ENCODE results near the gene SREK1IP1.

Gene SREK1IP1

DNA sequence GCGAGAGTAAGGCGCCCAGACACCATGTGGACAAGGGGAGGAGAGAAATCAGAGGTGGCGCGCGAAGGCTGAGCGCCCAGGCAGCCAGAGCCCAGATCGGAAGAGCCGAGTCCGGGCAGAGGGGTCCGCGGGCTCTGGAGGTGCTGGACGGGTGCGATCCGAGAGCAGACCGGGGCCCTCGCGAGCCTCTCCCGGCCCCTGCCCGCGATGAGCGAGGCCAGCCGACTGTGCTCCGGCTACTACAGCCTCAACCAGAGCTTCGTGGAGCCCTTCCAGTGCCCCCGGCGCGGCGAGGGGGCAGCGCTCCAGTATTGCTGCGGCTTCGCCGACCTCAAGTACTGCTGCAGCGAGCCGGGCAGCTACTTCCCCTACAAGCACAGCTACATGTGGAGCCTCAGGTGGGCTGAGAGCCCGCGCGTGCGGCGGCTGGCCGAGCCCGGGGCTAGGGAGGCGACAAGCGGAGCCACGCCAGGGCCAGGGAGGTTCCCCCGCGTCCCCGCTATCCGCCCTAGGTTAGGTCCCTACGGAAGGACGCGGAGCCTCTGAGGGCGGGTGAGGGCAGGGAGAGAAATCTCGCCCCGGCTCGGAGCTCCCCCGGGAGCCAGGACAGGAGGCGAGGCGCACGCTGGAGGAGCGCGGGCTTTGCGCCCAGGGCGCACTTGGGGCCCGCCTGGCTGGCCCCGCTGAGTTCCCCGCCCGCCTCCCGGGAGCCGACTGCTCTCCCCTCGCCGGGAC is 77.9 kb downstream of the SREK1IP1 start, which contains the start of gene SHISAL2B:
Gene SHISAL2B (plus strand): TSS at position 87 of the 735 bp plus-strand sequence. CDS start 121 bp downstream, at position 208.
- H3K9me3 ChIP-seq: no peaks in the 10 kb centered on the region
- H3K4me1 ChIP-seq: no peaks in the 10 kb centered on the region
- no peak within 1 kb of the TSS for H3K4me3 ChIP-seq
- no peak for DNase-seq (ENCODE audit: low spot score in 2 of 2)
- in situ Hi-C loops (cut with MboI; ENCODE audit: low sequenced_read_pairs): no loop called here
- no peaks in the 10 kb centered on the region for H3K36me3 ChIP-seq (replicated peaks)
- no peaks in the 10 kb centered on the region for H3K27me3 ChIP-seq (ENCODE audit: low read depth)

DNA sequence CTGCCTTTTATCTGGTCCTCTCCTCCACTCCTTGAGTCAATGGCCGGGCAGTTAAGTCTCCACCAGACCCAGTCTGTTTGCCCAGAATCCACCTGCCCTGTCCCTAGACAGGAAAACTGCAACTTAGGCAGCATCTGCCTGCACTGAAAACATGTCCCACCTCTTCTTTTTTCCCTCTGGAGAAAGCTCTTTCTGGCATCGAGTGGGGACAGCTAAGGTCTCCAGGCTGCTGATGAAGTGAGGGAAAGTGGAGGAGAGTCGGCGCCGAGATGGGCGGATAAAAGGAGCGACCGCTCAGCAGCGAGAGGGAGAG is 78.4 kb downstream of the SREK1IP1 start:
- Histone ChIP-seq H3K4me1 (no peaks in the 10 kb centered on the region), H3K4me3 (no peak overlapping the region), H3K36me3 (replicated peaks) (no peaks in the 10 kb centered on the region), H3K27me3 (ENCODE audit: low read depth) (no peaks in the 10 kb centered on the region), H3K9me3 (no peaks in the 10 kb centered on the region)
- no peak for DNase-seq (ENCODE audit: low spot score in 2 of 2)
- in situ Hi-C loops (cut with MboI; ENCODE audit: low sequenced_read_pairs): no loop called here

DNA sequence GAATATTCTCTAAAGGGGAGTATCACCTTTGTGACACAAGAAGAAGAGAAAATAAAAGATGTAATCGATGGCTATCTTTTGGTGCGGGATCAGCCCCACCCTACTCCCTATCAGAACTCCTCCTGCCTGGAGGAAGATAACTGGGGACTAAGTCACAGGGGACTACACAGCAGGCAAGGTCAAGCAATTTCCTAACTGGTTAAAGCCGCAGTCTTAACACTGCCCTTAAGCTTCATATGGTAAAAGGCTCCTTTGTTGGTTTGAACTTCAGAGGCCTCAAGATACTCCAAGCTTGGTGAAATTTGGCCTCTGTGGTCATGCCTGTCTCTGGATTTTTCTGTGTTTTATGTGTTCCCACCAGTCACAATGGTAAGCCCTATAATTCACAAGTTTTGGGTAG is 79.5 kb downstream of the SREK1IP1 start:
- Histone ChIP-seq H3K36me3 (replicated peaks) (no peaks in the 10 kb centered on the region), H3K4me3 (no peak overlapping the region), H3K9me3 (no peaks in the 10 kb centered on the region), H3K4me1 (no peaks in the 10 kb centered on the region), H3K27me3 (ENCODE audit: low read depth) (no peaks in the 10 kb centered on the region)
- in situ Hi-C loops (cut with MboI; ENCODE audit: low sequenced_read_pairs): no loop called here
- no peak for DNase-seq (ENCODE audit: low spot score in 2 of 2)

DNA sequence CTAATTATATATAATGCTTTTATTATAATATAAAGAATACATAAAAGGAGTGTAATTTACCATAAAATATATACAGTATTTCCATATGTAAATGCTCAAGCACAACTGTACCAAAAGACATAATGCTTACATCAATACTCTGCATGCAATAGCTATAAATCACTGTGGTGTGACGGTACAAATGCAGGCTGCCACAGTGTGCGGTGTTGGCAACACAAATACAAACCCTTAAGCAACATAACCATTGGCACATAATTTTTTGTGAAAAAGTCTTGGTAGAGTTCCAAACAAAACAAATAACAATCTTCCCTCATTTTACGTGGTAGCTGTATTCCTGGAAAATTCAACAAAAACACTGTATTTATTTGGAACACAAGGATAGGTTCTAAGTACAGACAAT is 80.1 kb downstream of the SREK1IP1 start:
- DNase-seq (ENCODE audit: low spot score in 2 of 2): no peak
- Histone ChIP-seq H3K4me1 (no peaks in the 10 kb centered on the region), H3K27me3 (ENCODE audit: low read depth) (no peaks in the 10 kb centered on the region), H3K36me3 (replicated peaks) (no peaks in the 10 kb centered on the region), H3K4me3 (no peak overlapping the region), H3K9me3 (no peaks in the 10 kb centered on the region)
- in situ Hi-C loops (cut with MboI; ENCODE audit: low sequenced_read_pairs): no loop called here

DNA sequence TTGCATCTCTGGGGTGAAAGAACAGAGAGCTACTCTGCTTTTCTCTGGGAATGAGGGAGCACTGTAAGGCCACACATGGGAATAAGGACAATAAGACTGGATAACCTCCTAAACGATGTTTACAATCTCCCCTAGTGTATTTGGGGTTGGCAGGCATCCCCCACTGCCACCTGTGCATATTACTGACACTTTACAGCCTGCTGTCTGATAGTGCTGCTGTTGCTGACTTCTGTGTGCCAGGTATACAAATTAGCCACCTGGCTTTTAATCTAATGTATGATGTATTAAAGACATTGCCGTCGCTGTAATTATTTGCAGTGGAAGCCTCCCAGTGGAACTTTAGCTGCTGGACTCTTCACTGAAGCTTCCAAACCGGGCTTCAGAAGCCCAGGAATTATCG is 82.6 kb downstream of the SREK1IP1 start:
- Histone ChIP-seq H3K4me1 (no peaks in the 10 kb centered on the region), H3K4me3 (no peak overlapping the region), H3K9me3 (no peaks in the 10 kb centered on the region), H3K27me3 (ENCODE audit: low read depth) (no peaks in the 10 kb centered on the region), H3K36me3 (replicated peaks) (no peaks in the 10 kb centered on the region)
- in situ Hi-C loops (cut with MboI; ENCODE audit: low sequenced_read_pairs): no loop called here
- no peak for DNase-seq (ENCODE audit: low spot score in 2 of 2)

DNA sequence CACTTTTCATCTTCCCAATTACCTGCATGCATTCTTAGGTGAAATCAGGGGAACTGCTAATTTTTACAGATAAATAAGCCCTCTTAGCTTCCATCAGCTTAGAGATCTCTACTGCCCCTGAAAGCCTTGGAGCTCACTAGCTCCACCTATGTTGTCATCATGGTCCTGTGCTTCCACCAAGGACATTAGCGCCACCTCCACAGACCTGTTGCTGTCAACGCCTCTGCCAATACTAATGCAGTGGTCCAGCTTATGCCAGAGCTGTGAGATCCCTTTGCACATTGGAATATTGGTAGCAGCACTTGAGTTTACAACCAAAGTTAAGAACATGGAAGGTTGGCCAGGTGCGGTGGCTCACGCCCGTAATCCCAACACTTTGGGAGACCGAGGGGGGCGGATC is 85.9 kb downstream of the SREK1IP1 start:
- Histone ChIP-seq H3K27me3 (ENCODE audit: low read depth) (no peaks in the 10 kb centered on the region), H3K4me3 (no peak overlapping the region), H3K9me3 (no peaks in the 10 kb centered on the region), H3K4me1 (no peaks in the 10 kb centered on the region), H3K36me3 (replicated peaks) (no peaks in the 10 kb centered on the region)
- in situ Hi-C loops (cut with MboI; ENCODE audit: low sequenced_read_pairs): no loop called here
- DNase-seq (ENCODE audit: low spot score in 2 of 2): no peak

DNA sequence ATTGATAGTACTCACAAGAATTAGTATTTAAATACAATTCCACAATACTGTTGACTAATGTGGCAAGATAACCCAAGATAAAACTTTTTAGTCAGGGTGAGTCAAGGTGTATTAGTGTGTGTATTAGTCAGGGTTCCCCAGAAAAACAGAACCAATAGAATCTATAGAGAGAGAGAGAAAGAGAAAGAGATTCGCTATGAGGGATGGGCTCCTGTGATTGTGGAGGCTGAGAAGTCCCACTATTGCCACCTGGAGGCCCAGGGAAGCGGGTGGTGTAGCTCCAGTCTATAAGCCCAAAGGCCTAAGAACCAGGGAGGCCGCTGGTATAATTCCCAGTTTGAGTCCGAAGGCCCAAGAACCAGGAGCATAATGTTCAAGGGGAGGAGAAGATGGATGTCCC is 88.2 kb downstream of the SREK1IP1 start:
- no peaks in the 10 kb centered on the region for H3K4me1 ChIP-seq
- H3K36me3 ChIP-seq (replicated peaks): no peaks in the 10 kb centered on the region
- H3K27me3 ChIP-seq (ENCODE audit: low read depth): no peaks in the 10 kb centered on the region
- no peak for DNase-seq (ENCODE audit: low spot score in 2 of 2)
- in situ Hi-C loops (cut with MboI; ENCODE audit: low sequenced_read_pairs): no loop called here
- H3K4me3 ChIP-seq: no peak overlapping the region
- H3K9me3 ChIP-seq: no peaks in the 10 kb centered on the region

DNA sequence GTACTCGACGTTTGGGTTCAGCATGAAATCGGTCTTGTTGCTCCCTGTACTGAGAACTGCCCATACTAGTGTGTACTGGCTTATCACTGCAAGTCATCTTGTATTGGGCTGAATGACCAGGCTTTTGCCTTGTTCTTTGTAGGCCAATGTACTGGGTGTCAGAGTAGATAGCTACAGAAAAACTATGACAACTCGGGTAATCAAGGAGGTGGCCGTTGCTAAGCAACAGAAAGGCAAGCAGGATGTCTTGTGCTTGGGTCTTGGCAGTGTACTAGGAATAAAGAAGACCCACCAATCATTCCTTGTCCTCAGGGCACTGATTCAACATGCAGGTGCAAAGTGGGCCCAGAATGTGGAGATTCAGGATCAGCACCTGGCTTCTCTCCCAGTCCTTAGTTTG is 90.1 kb downstream of the SREK1IP1 start:
- Histone ChIP-seq H3K4me3 (no peak overlapping the region), H3K27me3 (ENCODE audit: low read depth) (no peaks in the 10 kb centered on the region), H3K9me3 (no peaks in the 10 kb centered on the region), H3K4me1 (no peaks in the 10 kb centered on the region), H3K36me3 (replicated peaks) (no peaks in the 10 kb centered on the region)
- in situ Hi-C loops (cut with MboI; ENCODE audit: low sequenced_read_pairs): no loop called here
- DNase-seq (ENCODE audit: low spot score in 2 of 2): no peak

DNA sequence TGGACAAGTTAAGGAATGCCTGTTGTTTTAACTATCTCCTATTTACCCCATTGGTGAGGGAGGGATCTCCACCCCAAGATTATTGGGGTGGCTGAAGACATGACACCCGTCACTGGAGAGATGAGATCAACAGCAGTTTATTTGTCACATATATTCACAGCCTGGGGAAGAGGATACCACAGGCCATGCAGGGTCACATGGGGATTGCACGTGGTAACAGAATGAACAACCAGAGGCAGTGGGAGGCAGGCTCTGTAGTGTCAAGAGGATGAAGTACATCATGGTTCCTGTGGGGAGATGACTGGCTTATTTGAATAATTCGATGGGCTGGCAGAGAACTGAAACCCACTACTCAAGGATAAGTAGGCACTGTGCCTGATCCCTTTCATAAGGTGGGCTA is 96.8 kb downstream of the SREK1IP1 start:
- DNase-seq (ENCODE audit: low spot score in 2 of 2): no peak
- H3K36me3 ChIP-seq (replicated peaks): no peaks in the 10 kb centered on the region
- no peaks in the 10 kb centered on the region for H3K9me3 ChIP-seq
- no peaks in the 10 kb centered on the region for H3K4me1 ChIP-seq
- no peaks in the 10 kb centered on the region for H3K27me3 ChIP-seq (ENCODE audit: low read depth)
- H3K4me3 ChIP-seq: no peak overlapping the region
- in situ Hi-C loops (cut with MboI; ENCODE audit: low sequenced_read_pairs): no loop called here

DNA sequence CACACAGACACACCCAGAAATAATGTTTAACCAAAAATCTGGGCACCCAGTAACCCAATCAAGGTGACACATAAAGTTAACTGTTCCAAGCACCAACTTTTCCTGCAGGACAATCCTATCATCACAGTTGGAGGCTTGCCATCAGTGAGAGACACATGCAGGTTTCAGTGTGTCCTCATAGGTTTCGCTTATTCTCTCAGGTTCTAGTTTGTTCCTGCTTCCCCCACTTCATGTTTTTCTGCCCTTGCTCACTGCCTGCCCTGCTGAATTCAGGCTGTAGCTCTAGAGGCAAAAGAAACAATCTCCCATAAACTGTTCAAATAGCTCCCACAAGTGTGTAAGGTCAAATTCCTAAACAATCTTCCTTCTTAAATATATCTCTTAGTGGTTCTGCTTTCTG is 98.2 kb downstream of the SREK1IP1 start:
- no peaks in the 10 kb centered on the region for H3K4me1 ChIP-seq

More for the DNA sequence above, 98.2 kb downstream of the SREK1IP1 start:
- no peak for DNase-seq (ENCODE audit: low spot score in 2 of 2)
- no peaks in the 10 kb centered on the region for H3K27me3 ChIP-seq (ENCODE audit: low read depth)
- in situ Hi-C loops (cut with MboI; ENCODE audit: low sequenced_read_pairs): no loop called here
- no peaks in the 10 kb centered on the region for H3K9me3 ChIP-seq
- H3K36me3 ChIP-seq (replicated peaks): no peaks in the 10 kb centered on the region
- H3K4me3 ChIP-seq: no peak overlapping the region
